ENCODE measurements around the gene PITX3. TPM values are rescaled to one million over a fixed set of nuclear protein-coding genes. Genes with fewer than 3 reads are reported as not detected.
A peak's percentile ranks its signal among the peaks of the same experiment; 100 is the strongest.
"Not testable (repeated sequence)": the region's sequence is repeated elsewhere in the genome, so short reads cannot be mapped to it uniquely, and the experiment has no call there.

The PITX3 gene
- polyA plus RNA-seq, 1 donor = 0.43 TPM

- DNase-seq = no peak
Observed at GRCh38 chr10:102261196-102261595, 19.9 kb upstream of the PITX3 start.

- no peak for DNase-seq
Observed at GRCh38 chr10:102255404-102255803, 14.1 kb upstream of the PITX3 start.

GRCh38 chr10:102254426-102254825, 13.1 kb upstream of the PITX3 start:
- DNase-seq = no peak

GRCh38 chr10:102252508-102252907, 11.2 kb upstream of the PITX3 start:
- not testable (repeated sequence) for DNase-seq

- no peak for DNase-seq
Observed at GRCh38 chr10:102247734-102248133, 6.4 kb upstream of the PITX3 start.

GRCh38 chr10:102246261-102246660, 4.9 kb upstream of the PITX3 start:
- no peak for DNase-seq

- DNase-seq = no peak
Observed at GRCh38 chr10:102245932-102246251, 4.6 kb upstream of the PITX3 start.

GRCh38 chr10:102245082-102245931, 4.0 kb upstream of the PITX3 start, which contains the start of gene GBF1:
TSS of gene GBF1 (plus strand) at chr10:102245532. CDS start at chr10:102258939, 13,407 bp downstream.
- DNase-seq = peak; percentile 100

GRCh38 chr10:102243309-102243708, 2.0 kb upstream of the PITX3 start:
- DNase-seq = no peak

GRCh38 chr10:102242118-102242485, 790 bp upstream of the PITX3 start:
- DNase-seq = no peak

GRCh38 chr10:102241032-102241443, 274 bp downstream of the PITX3 start:
- no peak for DNase-seq

- DNase-seq = no peak
Observed at GRCh38 chr10:102240467-102241031, 763 bp downstream of the PITX3 start.

GRCh38 chr10:102237711-102238252, 3.5 kb downstream of the PITX3 start:
- no peak for DNase-seq

GRCh38 chr10:102236006-102236405, 5.3 kb downstream of the PITX3 start:
- DNase-seq = no peak

GRCh38 chr10:102235598-102235920, 5.8 kb downstream of the PITX3 start:
- no peak for DNase-seq

- DNase-seq = no peak
Observed at GRCh38 chr10:102234888-102235597, 6.3 kb downstream of the PITX3 start.

- DNase-seq = no peak
Observed at GRCh38 chr10:102233997-102234396, 7.3 kb downstream of the PITX3 start.

GRCh38 chr10:102231357-102232318, 9.7 kb downstream of the PITX3 start:
- DNase-seq = no peak

- no peak for DNase-seq
Observed at GRCh38 chr10:102230861-102231356, 10.4 kb downstream of the PITX3 start.

GRCh38 chr10:102230264-102230860, 10.9 kb downstream of the PITX3 start:
- DNase-seq = no peak

- peak; percentile 78 for DNase-seq
Observed at GRCh38 chr10:102229810-102230263, 11.5 kb downstream of the PITX3 start.

Data from left kidney (tissue), 2 donors.